GM12878 (cell line): Measurements from ENCODE around the gene TKFC. TPM values are rescaled to one million over a fixed set of nuclear protein-coding genes. Genes with fewer than 3 reads are reported as not detected.

ENCODE experiments used
- ATAC-seq: fragments of 200-7000 bp; cut with Tn5 transposase; 3 replicates; pipeline ENCODE4 v1.9.1; 2020; ENCODE audit warnings: mild to moderate bottlenecking, moderate library complexity
- BruUV-seq: library from RNA; stranded (reverse); fragments of 400-500 nt; replicated peaks from 2 replicates; lab custom pipeline; 2021; lab: Mats Ljungman, UMichigan
- CTCF ChIA-PET: fragments of 300-600 bp; sonication (Branson Sonifier 250); formaldehyde crosslinking; extraction: SDS; loops from one replicate; lab custom pipeline; 2021; ENCODE audit warnings: inconsistent platforms; lab: Yijun Ruan, JAX
- POLR2A ChIA-PET: fragments of 350-600 bp; formaldehyde crosslinking; extraction: SDS; loops from one replicate; lab custom pipeline; 2021; ENCODE audit warnings: inconsistent platforms; lab: Charles Lee
- RAD21 ChIA-PET: fragments of 300-600 bp; sonication (Branson Sonifier 250); formaldehyde crosslinking; loops from one replicate; lab custom pipeline; 2023; ENCODE audit warnings: antibody characterized with exemption; ENCODE audit not compliant: unreplicated experiment; lab: Charles Lee
- SMC1A ChIA-PET: fragments of 300-600 bp; sonication (Branson Sonifier 250); formaldehyde crosslinking; loops from one replicate; lab custom pipeline; 2023; ENCODE audit not compliant: unreplicated experiment, uncharacterized antibody; lab: Charles Lee
- DNase-seq: peaks from one replicate; pipeline ENCODE4 v3.0.0-alpha.2; 2011; ENCODE audit warnings: low read depth, low spot score
- FAIRE-seq: peaks from 3 replicates; lab custom pipeline; 2011; peaks lifted over from hg19 to GRCh38; lab: Jason Lieb, UNC
- H2AFZ ChIP-seq: 2 replicates; pipeline ENCODE4 v1.6.0; 2011; ENCODE audit warnings: low read depth, low read length, control low read depth; ENCODE audit not compliant: control insufficient read depth
- H3K27ac ChIP-seq: 2 replicates; pipeline ENCODE4 v1.5.1; 2011; ENCODE audit warnings: control low read depth; ENCODE audit not compliant: control insufficient read depth, insufficient read depth
- H3K27me3 ChIP-seq, 2 experiments: replicated peaks in 1 of 2; 2 replicates each; pipeline versions ENCODE4 v1.6.0 to v1.6.1; 2011; ENCODE audit warnings: low read length in 1 of 2; ENCODE audit not compliant: control insufficient read depth in 2 of 2, insufficient read depth in 2 of 2
- H3K36me3 ChIP-seq, 2 experiments: 2 replicates each; pipeline ENCODE4 v1.5.1; 2011; ENCODE audit warnings: low read length in 1 of 2; ENCODE audit not compliant: control insufficient read depth in 2 of 2, insufficient read depth in 2 of 2
- H3K4me1 ChIP-seq: 2 replicates; pipeline ENCODE4 v1.6.1; 2011; ENCODE audit warnings: mild to moderate bottlenecking, low read length, moderate library complexity, mixed read lengths; ENCODE audit not compliant: control insufficient read depth, insufficient read depth
- H3K4me2 ChIP-seq: 2 replicates; pipeline ENCODE4 v1.6.0; 2011; ENCODE audit warnings: control low read depth; ENCODE audit not compliant: control insufficient read depth, insufficient read depth
- H3K4me3 ChIP-seq: fragments of 200-600 bp; sonication (generic); 2 replicates; pipeline ENCODE4 v1.5.1; 2016
- H3K79me2 ChIP-seq: 2 replicates; pipeline ENCODE4 v1.6.0; 2011; ENCODE audit warnings: low read length; ENCODE audit not compliant: control insufficient read depth, insufficient read depth
- H3K9ac ChIP-seq: 2 replicates; pipeline ENCODE4 v1.8.0; 2011; ENCODE audit warnings: low read length, control low read depth, mixed read lengths; ENCODE audit not compliant: control insufficient read depth, insufficient read depth
- H3K9me3 ChIP-seq: replicated peaks from 3 replicates; pipeline ENCODE4 v1.5.1; 2011; ENCODE audit warnings: mild to moderate bottlenecking, low read length; ENCODE audit not compliant: control insufficient read depth, insufficient read depth
- H4K20me1 ChIP-seq: 2 replicates; pipeline ENCODE4 v1.6.0; 2011; ENCODE audit not compliant: control insufficient read depth, insufficient read depth
- NFXL1 ChIP-seq: fragments of 450-650 bp; IDR thresholded peaks from 2 replicates; pipeline ENCODE4 v1.6.1; 2017; ENCODE audit warnings: antibody characterized with exemption, mild to moderate bottlenecking, borderline replicate concordance
- NFYB ChIP-seq: IDR thresholded peaks from 2 replicates; pipeline ENCODE4 v1.6.1; 2011; ENCODE audit warnings: low read depth, mild to moderate bottlenecking, low read length, improper control_type of control experiment, moderate library complexity; ENCODE audit not compliant: insufficient read depth
- RB1 ChIP-seq: fragments of 450-650 bp; formaldehyde crosslinking; IDR thresholded peaks from 2 replicates; pipeline ENCODE4 v1.6.1; 2017; ENCODE audit warnings: mild to moderate bottlenecking, borderline replicate concordance
- RFX5 ChIP-seq: IDR thresholded peaks from 2 replicates; pipeline ENCODE4 v1.6.1; 2011; ENCODE audit warnings: low read depth, low read length, improper control_type of control experiment
- RUNX3 ChIP-seq: IDR thresholded peaks from 2 replicates; pipeline ENCODE4 v1.6.1; 2012; ENCODE audit warnings: low read length, inconsistent platforms
- SPI1 ChIP-seq: IDR thresholded peaks from 2 replicates; pipeline ENCODE4 v1.6.1; 2011; ENCODE audit warnings: low read depth, mild to moderate bottlenecking, low read length, moderate library complexity, borderline replicate concordance; ENCODE audit not compliant: insufficient read depth
- STAT1 ChIP-seq: fragments of 450-650 bp; conservative IDR thresholded peaks from 2 replicates; pipeline ENCODE4 v1.6.1; 2014; ENCODE audit warnings: antibody characterized with exemption, mild to moderate bottlenecking
- STAT3 ChIP-seq: IDR thresholded peaks from 2 replicates; pipeline ENCODE4 v1.6.1; 2011; ENCODE audit warnings: low read depth, low read length, improper control_type of control experiment
- TAF1 ChIP-seq: IDR thresholded peaks from 2 replicates; pipeline ENCODE4 v1.6.1; 2011; ENCODE audit warnings: mild to moderate bottlenecking, low read depth, low read length, borderline replicate concordance
- TCF3 ChIP-seq: IDR thresholded peaks from 2 replicates; pipeline ENCODE4 v1.6.1; 2012; ENCODE audit warnings: low read depth, mild to moderate bottlenecking, low read length, borderline replicate concordance; ENCODE audit not compliant: insufficient read depth
- WGBS: methylation state at CpG from one replicate; pipeline ENCODE4 v1.1.6; 2016; ENCODE audit warnings: low lambda C conversion rate; ENCODE audit not compliant: insufficient replicate concordance, insufficient coverage; ENCODE audit errors: missing lambda C conversion rate; 5-methylcytosine and 5-hydroxymethylcytosine counted together
- in situ Hi-C: fragments of 300-500 bp; cut with MboI; formaldehyde crosslinking; loops from 9 replicates; pipeline ENCODE4 v1.14.3; 2018; ENCODE audit warnings: mixed read lengths
- intact Hi-C: fragments of 100-400 bp; cut with micrococcal nuclease; formaldehyde crosslinking; loops from one replicate; pipeline ENCODE4 v1.14.2; 2022; ENCODE audit not compliant: unreplicated experiment
- polyA plus RNA-seq, 11 experiments: library from polyadenylated mRNA; depleted of rRNA in 4 of 11; unstranded in 6 of 11; stranded (reverse) in 5 of 11; fragments of >200 nt; fragmentation: Nextera tagmentation in 4 of 11; fragmentation: Illumina TruSeq in 1 of 11; extraction: Ambion mirVana in 4 of 11; extraction: Trizol in 1 of 11; gene quantifications; 1 replicate in 1 of 11; 2 replicates in 10 of 11; pipeline versions ENCODE4 v1.2.1 to v1.2.3, GENCODE V29; 2011 to 2016; ENCODE audit warnings: inconsistent platforms in 2 of 11, missing spikeins in 2 of 11, low read depth in 1 of 11
- total RNA-seq, 4 experiments: library from RNA; depleted of rRNA in 3 of 4; stranded (reverse); fragments of >200 nt in 3 of 4; fragmentation: Illumina TruSeq in 1 of 4; extraction: Trizol in 1 of 4; gene quantifications; 2 replicates each; pipeline versions ENCODE4 v1.2.1 to v1.2.3, GENCODE V29; 2013 to 2021
- TF ChIP-seq, protein P1 (sequence below): fragments of 450-650 bp; IDR thresholded peaks from 2 replicates; pipeline ENCODE4 v1.6.1; 2016; ENCODE audit warnings: mild to moderate bottlenecking
- TF ChIP-seq, protein P2 (sequence below): fragments of 450-650 bp; conservative IDR thresholded peaks from 2 replicates; pipeline ENCODE4 v1.6.1; 2017; ENCODE audit warnings: mild to moderate bottlenecking, moderate library complexity
- TF ChIP-seq, protein P3 (sequence below): IDR thresholded peaks from 2 replicates; pipeline ENCODE4 v1.6.1; 2011; ENCODE audit warnings: borderline replicate concordance, low read depth, mild to moderate bottlenecking, moderate library complexity, low read length; ENCODE audit not compliant: insufficient read depth, poor library complexity, severe bottlenecking
- TF ChIP-seq, protein P4 (sequence below): fragments of 450-650 bp; IDR thresholded peaks from 2 replicates; pipeline ENCODE4 v1.6.1; 2017; ENCODE audit warnings: borderline replicate concordance

TKFC gene
- total and polyA plus RNA-seq, 10 of the 15 experiments (the other 5 are each of a cell fraction or from before 2014, with no cell fraction given): 2.4 to 113 (median 59.0) TPM

DNA sequence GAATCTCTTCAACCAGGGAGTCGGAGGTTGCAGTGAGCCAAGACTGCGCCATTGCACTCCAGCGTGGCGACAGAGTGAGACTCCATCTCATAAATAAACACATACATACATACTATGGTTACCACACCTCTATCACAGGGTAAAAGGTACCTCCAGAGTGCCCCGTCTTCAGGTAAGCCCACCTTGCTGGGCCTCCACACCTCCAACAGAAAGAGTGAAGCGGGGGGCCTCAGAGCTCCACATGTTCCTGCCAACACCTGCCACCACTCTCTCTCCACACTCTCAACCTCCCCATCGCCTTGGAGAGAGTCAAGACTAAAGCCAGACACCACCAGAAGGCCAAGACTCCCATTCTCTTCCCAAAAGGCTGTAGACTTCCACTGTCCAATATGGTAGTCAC is 27.6 kb upstream of the TKFC start (continued):
- TF ChIP-seq TAF1 (no peak), TCF3 (no peak)

DNA sequence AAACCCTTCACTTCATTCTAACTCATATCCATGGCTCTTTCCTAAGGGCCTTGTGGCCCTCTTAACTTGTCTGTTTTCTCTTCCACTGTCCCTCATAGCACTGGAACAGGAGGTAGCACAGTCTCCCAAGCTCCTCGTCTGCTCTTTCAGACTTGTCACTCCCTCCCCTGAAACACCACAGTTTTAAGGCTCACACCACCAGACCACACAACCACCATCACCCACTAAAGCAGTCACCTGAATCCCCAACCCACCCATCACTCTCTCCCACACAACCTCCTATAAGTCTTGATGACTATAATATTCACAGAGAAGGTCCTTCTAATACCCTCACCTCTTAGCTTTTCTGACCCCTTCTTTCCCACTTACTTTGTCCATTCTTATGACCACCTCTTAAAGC is 26.8 kb upstream of the TKFC start:
- Histone ChIP-seq H3K4me3 (no peak overlapping the region), H3K36me3 (peaks cover 41 to 50% of the 10 kb centered on the region in 2 experiments), H3K79me2 (no peaks in the 10 kb centered on the region), H2AFZ (no peak overlapping the region), H3K4me2 (no peak overlapping the region), H3K9me3 (no peaks in the 10 kb centered on the region), H4K20me1 (no peaks in the 10 kb centered on the region), H3K27me3 (no peaks in the 10 kb centered on the region), H3K9ac (no peak overlapping the region), H3K27ac (no peak overlapping the region), H3K4me1 (no peaks in the 10 kb centered on the region)
- in situ Hi-C loops (no loop called here), intact Hi-C loops (no loop called here)
- 100% methylated on average over 1 of the region's 1 CpG for WGBS
- no peak for DNase-seq
- ChIA-PET RAD21 (no interaction called here), CTCF (no interaction called here), SMC1A (interaction anchor here (0.6 kb wide), 1 partner anchor 30 kb away, joined by 3 read pairs; no protein-coding TSS in a partner anchor), POLR2A (no interaction called here)
- TF ChIP-seq, protein P1, sequence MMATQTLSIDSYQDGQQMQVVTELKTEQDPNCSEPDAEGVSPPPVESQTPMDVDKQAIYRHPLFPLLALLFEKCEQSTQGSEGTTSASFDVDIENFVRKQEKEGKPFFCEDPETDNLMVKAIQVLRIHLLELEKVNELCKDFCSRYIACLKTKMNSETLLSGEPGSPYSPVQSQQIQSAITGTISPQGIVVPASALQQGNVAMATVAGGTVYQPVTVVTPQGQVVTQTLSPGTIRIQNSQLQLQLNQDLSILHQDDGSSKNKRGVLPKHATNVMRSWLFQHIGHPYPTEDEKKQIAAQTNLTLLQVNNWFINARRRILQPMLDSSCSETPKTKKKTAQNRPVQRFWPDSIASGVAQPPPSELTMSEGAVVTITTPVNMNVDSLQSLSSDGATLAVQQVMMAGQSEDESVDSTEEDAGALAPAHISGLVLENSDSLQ: no peak
- TF ChIP-seq, protein P2, sequence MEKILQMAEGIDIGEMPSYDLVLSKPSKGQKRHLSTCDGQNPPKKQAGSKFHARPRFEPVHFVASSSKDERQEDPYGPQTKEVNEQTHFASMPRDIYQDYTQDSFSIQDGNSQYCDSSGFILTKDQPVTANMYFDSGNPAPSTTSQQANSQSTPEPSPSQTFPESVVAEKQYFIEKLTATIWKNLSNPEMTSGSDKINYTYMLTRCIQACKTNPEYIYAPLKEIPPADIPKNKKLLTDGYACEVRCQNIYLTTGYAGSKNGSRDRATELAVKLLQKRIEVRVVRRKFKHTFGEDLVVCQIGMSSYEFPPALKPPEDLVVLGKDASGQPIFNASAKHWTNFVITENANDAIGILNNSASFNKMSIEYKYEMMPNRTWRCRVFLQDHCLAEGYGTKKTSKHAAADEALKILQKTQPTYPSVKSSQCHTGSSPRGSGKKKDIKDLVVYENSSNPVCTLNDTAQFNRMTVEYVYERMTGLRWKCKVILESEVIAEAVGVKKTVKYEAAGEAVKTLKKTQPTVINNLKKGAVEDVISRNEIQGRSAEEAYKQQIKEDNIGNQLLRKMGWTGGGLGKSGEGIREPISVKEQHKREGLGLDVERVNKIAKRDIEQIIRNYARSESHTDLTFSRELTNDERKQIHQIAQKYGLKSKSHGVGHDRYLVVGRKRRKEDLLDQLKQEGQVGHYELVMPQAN: no peak
- no peak for TF ChIP-seq RFX5
- TF ChIP-seq, protein P3, sequence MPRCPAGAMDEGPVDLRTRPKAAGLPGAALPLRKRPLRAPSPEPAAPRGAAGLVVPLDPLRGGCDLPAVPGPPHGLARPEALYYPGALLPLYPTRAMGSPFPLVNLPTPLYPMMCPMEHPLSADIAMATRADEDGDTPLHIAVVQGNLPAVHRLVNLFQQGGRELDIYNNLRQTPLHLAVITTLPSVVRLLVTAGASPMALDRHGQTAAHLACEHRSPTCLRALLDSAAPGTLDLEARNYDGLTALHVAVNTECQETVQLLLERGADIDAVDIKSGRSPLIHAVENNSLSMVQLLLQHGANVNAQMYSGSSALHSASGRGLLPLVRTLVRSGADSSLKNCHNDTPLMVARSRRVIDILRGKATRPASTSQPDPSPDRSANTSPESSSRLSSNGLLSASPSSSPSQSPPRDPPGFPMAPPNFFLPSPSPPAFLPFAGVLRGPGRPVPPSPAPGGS: no peak
- TF ChIP-seq, protein P4, sequence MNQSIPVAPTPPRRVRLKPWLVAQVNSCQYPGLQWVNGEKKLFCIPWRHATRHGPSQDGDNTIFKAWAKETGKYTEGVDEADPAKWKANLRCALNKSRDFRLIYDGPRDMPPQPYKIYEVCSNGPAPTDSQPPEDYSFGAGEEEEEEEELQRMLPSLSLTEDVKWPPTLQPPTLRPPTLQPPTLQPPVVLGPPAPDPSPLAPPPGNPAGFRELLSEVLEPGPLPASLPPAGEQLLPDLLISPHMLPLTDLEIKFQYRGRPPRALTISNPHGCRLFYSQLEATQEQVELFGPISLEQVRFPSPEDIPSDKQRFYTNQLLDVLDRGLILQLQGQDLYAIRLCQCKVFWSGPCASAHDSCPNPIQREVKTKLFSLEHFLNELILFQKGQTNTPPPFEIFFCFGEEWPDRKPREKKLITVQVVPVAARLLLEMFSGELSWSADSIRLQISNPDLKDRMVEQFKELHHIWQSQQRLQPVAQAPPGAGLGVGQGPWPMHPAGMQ: no peak
- TF ChIP-seq RB1: no peak
- no peak for TF ChIP-seq RUNX3
- no peak for TF ChIP-seq NFXL1
- no peak for TF ChIP-seq SPI1
- TF ChIP-seq NFYB: no peak
- TF ChIP-seq STAT1: no peak
- no peak for TF ChIP-seq STAT3
- ATAC-seq: no peak
- FAIRE-seq: no peak
- no TSS peak for BruUV-seq
